ENCODE results near the gene COL5A1.

Gene COL5A1

GRCh38 chr9:134839455-134840125 is 198.0 kb downstream of the COL5A1 start:
- no peak for TF ChIP-seq CTCF (IDR thresholded peaks at IDR 0.05)
- Histone ChIP-seq H2AFZ (no peak overlapping the region), H3K9ac (no peak overlapping the region), H3K27ac (no peak overlapping the region), H3K36me3 (ENCODE audit: control insufficient read depth, insufficient read depth, low read length) (no peaks in the 10 kb centered on the region), H3K9me3 (ENCODE audit: control insufficient read depth, low read length) (no peaks in the 10 kb centered on the region), H3K4me2 (ENCODE audit: low read length) (no peak overlapping the region), H3K4me3 (ENCODE audit: low read depth, low read length) (no peak overlapping the region), H3K27me3 (ENCODE audit: control insufficient read depth, insufficient read depth, low read length) (no peaks in the 10 kb centered on the region), H3K79me2 (no peaks in the 10 kb centered on the region), H3K4me1 (no peaks in the 10 kb centered on the region)

- no peak for TF ChIP-seq CTCF (IDR thresholded peaks at IDR 0.05)
- H3K4me1 ChIP-seq, result no peaks in the 10 kb centered on the region
- no peak overlapping the region for H3K9ac ChIP-seq
- no peak overlapping the region for H3K27ac ChIP-seq
- no peak overlapping the region for H2AFZ ChIP-seq
- no peak overlapping the region for H3K4me2 ChIP-seq (ENCODE audit: low read length)
- no peaks in the 10 kb centered on the region for H3K9me3 ChIP-seq (ENCODE audit: control insufficient read depth, low read length)
- H3K27me3 ChIP-seq (ENCODE audit: control insufficient read depth, insufficient read depth, low read length), result no peaks in the 10 kb centered on the region
- H3K79me2 ChIP-seq, result no peaks in the 10 kb centered on the region
- H3K36me3 ChIP-seq (ENCODE audit: control insufficient read depth, insufficient read depth, low read length), result no peaks in the 10 kb centered on the region
- no peak overlapping the region for H3K4me3 ChIP-seq (ENCODE audit: low read depth, low read length)
Measured at GRCh38 chr9:134840511-134840910, 198.9 kb downstream of the COL5A1 start.

- Histone ChIP-seq H3K9ac (no peak overlapping the region), H3K4me1 (no peaks in the 10 kb centered on the region), H3K36me3 (ENCODE audit: control insufficient read depth, insufficient read depth, low read length) (no peaks in the 10 kb centered on the region)
Measured at GRCh38 chr9:134841180-134841904, 199.7 kb downstream of the COL5A1 start.

GRCh38 chr9:134842321-134842720 is 200.7 kb downstream of the COL5A1 start:
- no peaks in the 10 kb centered on the region for H3K36me3 ChIP-seq (ENCODE audit: control insufficient read depth, insufficient read depth, low read length)
- H3K4me2 ChIP-seq (ENCODE audit: low read length), result no peak overlapping the region
- TF ChIP-seq CTCF (IDR thresholded peaks at IDR 0.05), result no peak
- no peak overlapping the region for H2AFZ ChIP-seq
- no peak overlapping the region for H3K27ac ChIP-seq
- no peaks in the 10 kb centered on the region for H3K4me1 ChIP-seq
- H3K79me2 ChIP-seq, result no peaks in the 10 kb centered on the region
- H3K9me3 ChIP-seq (ENCODE audit: control insufficient read depth, low read length), result no peaks in the 10 kb centered on the region
- H3K4me3 ChIP-seq (ENCODE audit: low read depth, low read length), result no peak overlapping the region
- no peaks in the 10 kb centered on the region for H3K27me3 ChIP-seq (ENCODE audit: control insufficient read depth, insufficient read depth, low read length)
- no peak overlapping the region for H3K9ac ChIP-seq

More at GRCh38 chr9:134841180-134841904, 199.7 kb downstream of the COL5A1 start:
- no peak overlapping the region for H3K4me3 ChIP-seq (ENCODE audit: low read depth, low read length)
- no peaks in the 10 kb centered on the region for H3K27me3 ChIP-seq (ENCODE audit: control insufficient read depth, insufficient read depth, low read length)
- H3K4me2 ChIP-seq (ENCODE audit: low read length), result no peak overlapping the region
- no peaks in the 10 kb centered on the region for H3K79me2 ChIP-seq
- no peak overlapping the region for H3K27ac ChIP-seq
- H2AFZ ChIP-seq, result no peak overlapping the region
- no peak for TF ChIP-seq CTCF (IDR thresholded peaks at IDR 0.05)
- H3K9me3 ChIP-seq (ENCODE audit: control insufficient read depth, low read length), result no peaks in the 10 kb centered on the region
